Endothelial cell of umbilical vein (primary cell): ENCODE results near the gene AKR7A3. TPM values are rescaled to one million over a fixed set of nuclear protein-coding genes. Genes with fewer than 3 reads are reported as not detected.

Source experiments
- BruUV-seq: library from RNA; stranded (reverse); fragments of 400-500 nt; replicated peaks from 2 replicates; lab custom pipeline; 2021; lab: Mats Ljungman, UMichigan
- CTCF ChIA-PET: fragments of 300-600, 350-600 bp; sonication (Branson Sonifier 250); formaldehyde crosslinking; loops from one replicate; lab custom pipeline; 2021; ENCODE audit warnings: antibody characterized with exemption, inconsistent platforms; lab: Charles Lee
- POLR2A ChIA-PET: fragments of 300-600, 350-600 bp; sonication (Branson Sonifier 250); formaldehyde crosslinking; loops from one replicate; lab custom pipeline; 2021; ENCODE audit warnings: antibody characterized with exemption, inconsistent platforms; lab: Charles Lee
- DNase-seq: peaks from one replicate; pipeline ENCODE4 v3.0.0-alpha.2; 2011; ENCODE audit warnings: low read depth, low spot score
- FAIRE-seq: peaks from 2 replicates; lab custom pipeline; 2011; peaks lifted over from hg19 to GRCh38; lab: Jason Lieb, UNC
- H2AFZ ChIP-seq: 2 replicates; pipeline ENCODE4 v1.6.0; 2012; ENCODE audit warnings: low read depth, low read length, control low read depth, inconsistent platforms
- H3K27ac ChIP-seq: 2 replicates; pipeline ENCODE4 v1.5.1; 2011; ENCODE audit warnings: low read depth, mild to moderate bottlenecking, control low read depth, low read length, moderate library complexity; ENCODE audit not compliant: insufficient read depth
- H3K27me3 ChIP-seq, 2 experiments: 2 replicates each; pipeline versions ENCODE4 v1.6.0 to v1.6.1; 2011; ENCODE audit warnings: low read length in 2 of 2, mixed read lengths in 1 of 2; ENCODE audit not compliant: control insufficient read depth in 2 of 2, insufficient read depth in 2 of 2
- H3K36me3 ChIP-seq, 2 experiments: 2 replicates in 1 of 2; 3 replicates in 1 of 2; pipeline ENCODE4 v1.5.1; 2011; ENCODE audit warnings: low read length in 2 of 2, mild to moderate bottlenecking in 1 of 2, moderate library complexity in 1 of 2; ENCODE audit not compliant: control insufficient read depth in 2 of 2, insufficient read depth in 2 of 2; ENCODE audit errors: extremely low read depth in 1 of 2
- H3K4me1 ChIP-seq: 3 replicates; pipeline ENCODE4 v1.5.1; 2011; ENCODE audit warnings: mild to moderate bottlenecking, low read length; ENCODE audit not compliant: control insufficient read depth, insufficient read depth; ENCODE audit errors: extremely low read depth
- H3K4me2 ChIP-seq: 2 replicates; pipeline ENCODE4 v1.6.1; 2011; ENCODE audit warnings: low read length, control low read depth, mixed read lengths; ENCODE audit not compliant: insufficient read depth
- H3K4me3 ChIP-seq, 3 experiments: fragments of 200-600 bp in 1 of 3; sonication (generic), shearing (Covaris generic) in 1 of 3; replicated peaks in 1 of 3; 2 replicates each; pipeline ENCODE4 v1.5.1; 2011 to 2016; ENCODE audit warnings: control low read depth in 3 of 3, low read length in 3 of 3, mild to moderate bottlenecking in 2 of 3, inconsistent platforms in 1 of 3, low read depth in 1 of 3, moderate library complexity in 1 of 3; ENCODE audit not compliant: insufficient read depth in 1 of 3
- H3K79me2 ChIP-seq: 2 replicates; pipeline ENCODE4 v1.6.0; 2012; ENCODE audit warnings: low read length, inconsistent platforms; ENCODE audit not compliant: control insufficient read depth, insufficient read depth
- H3K9ac ChIP-seq: replicated peaks from 2 replicates; pipeline ENCODE3; 2011; ENCODE audit warnings: low read length, control low read depth; ENCODE audit not compliant: insufficient read depth; ENCODE audit errors: extremely low read depth
- H3K9me1 ChIP-seq: replicated peaks from 3 replicates; pipeline ENCODE4 v1.6.0; 2011; ENCODE audit warnings: mild to moderate bottlenecking, low read length; ENCODE audit not compliant: control insufficient read depth, insufficient read depth; ENCODE audit errors: extremely low read depth
- H3K9me3 ChIP-seq: replicated peaks from 2 replicates; pipeline ENCODE4 v1.5.1; 2012; ENCODE audit warnings: low read length, inconsistent platforms; ENCODE audit not compliant: control insufficient read depth, insufficient read depth
- H4K20me1 ChIP-seq: replicated peaks from 2 replicates; pipeline ENCODE3; 2011; ENCODE audit warnings: mild to moderate bottlenecking, low read length; ENCODE audit not compliant: control insufficient read depth, insufficient read depth; ENCODE audit errors: extremely low read depth
- CTCF ChIP-seq, 2 donors: IDR thresholded peaks; 1 replicate in 1 of 2; 2 replicates in 1 of 2; pipeline ENCODE4 v1.5.1; 2011; ENCODE audit warnings: low read length in 2 of 2, mild to moderate bottlenecking in 2 of 2, moderate library complexity in 2 of 2, control low read depth in 1 of 2, inconsistent platforms in 1 of 2, low read depth in 1 of 2; ENCODE audit not compliant: insufficient read depth in 1 of 2; ENCODE audit errors: extremely low read depth in 1 of 2
- EZH2 ChIP-seq: IDR thresholded peaks from 2 replicates; pipeline ENCODE4 v1.6.1; 2012; ENCODE audit warnings: borderline replicate concordance, low read depth, mild to moderate bottlenecking, moderate library complexity, low read length, inconsistent platforms; ENCODE audit not compliant: severe bottlenecking
- FOS ChIP-seq: IDR thresholded peaks from 2 replicates; pipeline ENCODE4 v1.6.1; 2011; ENCODE audit warnings: mild to moderate bottlenecking, low read length, moderate library complexity, borderline replicate concordance; ENCODE audit not compliant: insufficient read depth
- GATA2 ChIP-seq: IDR thresholded peaks from 2 replicates; pipeline ENCODE4 v1.7.0; 2011; ENCODE audit warnings: low read depth, mild to moderate bottlenecking, moderate library complexity, mixed read lengths, low read length; ENCODE audit not compliant: insufficient read length, insufficient read depth
- JUN ChIP-seq: IDR thresholded peaks from 2 replicates; pipeline ENCODE4 v1.6.1; 2011; ENCODE audit warnings: borderline replicate concordance, low read depth; ENCODE audit not compliant: insufficient read length, insufficient read depth
- MYC ChIP-seq: IDR thresholded peaks from one replicate; pipeline ENCODE4 v1.6.1; 2011; ENCODE audit warnings: mild to moderate bottlenecking, low read depth, low read length
- POLR2A ChIP-seq: IDR thresholded peaks from 2 replicates; pipeline ENCODE4 v1.6.1; 2012; ENCODE audit warnings: low read depth, mild to moderate bottlenecking, control low read depth, low read length
- POLR2AphosphoS5 ChIP-seq: IDR thresholded peaks from 2 replicates; pipeline ENCODE4 v1.6.1; 2012; ENCODE audit warnings: low read depth, mild to moderate bottlenecking, control low read depth, low read length, moderate library complexity; ENCODE audit not compliant: insufficient read depth
- dilution Hi-C: fragments of 300-500 bp; cut with MboI; formaldehyde crosslinking; loops from one replicate; pipeline ENCODE4 v1.15.0; 2019; ENCODE audit warnings: low sequenced_read_pairs; ENCODE audit not compliant: extremely low pct_ligation_motif_present
- intact Hi-C: fragments of 100-400 bp; cut with micrococcal nuclease; formaldehyde crosslinking; loops from one replicate; pipeline ENCODE4 v1.10.0; 2022
- polyA plus RNA-seq, 4 experiments: library from polyadenylated mRNA; depleted of rRNA in 3 of 4; stranded (reverse) in 3 of 4; unstranded in 1 of 4; fragments of >200 nt; gene quantifications; 2 replicates each; pipeline versions ENCODE4 v1.2.1 to v1.2.3, GENCODE V29; 2011 to 2012; ENCODE audit warnings: missing spikeins in 1 of 4
- total RNA-seq: library from RNA; stranded (reverse); gene quantifications from 2 replicates; pipeline ENCODE4 v1.2.3, GENCODE V29; 2021
- TF ChIP-seq, protein P1 (sequence below): IDR thresholded peaks from 2 replicates; pipeline ENCODE4 v1.6.1; 2011; ENCODE audit not compliant: insufficient read depth, insufficient read length

The AKR7A3 gene
- total and polyA plus RNA-seq, 2 donors (not counting 3 experiments of a cell fraction or from before 2014, with no cell fraction given): 0.49 to 0.50 TPM

GRCh38 chr1:19327736-19328135, 39.2 kb upstream of the AKR7A3 start:
- no peak overlapping the region for H3K4me2 ChIP-seq
- no TSS peak for BruUV-seq
- no peaks in the 10 kb centered on the region for H3K9me1 ChIP-seq
- H3K4me1 ChIP-seq: no peaks in the 10 kb centered on the region
- DNase-seq (no peak), FAIRE-seq (no peak)
- H3K9ac ChIP-seq: no peak overlapping the region
- no peak for TF ChIP-seq FOS
- no peak for TF ChIP-seq POLR2AphosphoS5
- no peak for TF ChIP-seq EZH2
- TF ChIP-seq, protein P1, sequence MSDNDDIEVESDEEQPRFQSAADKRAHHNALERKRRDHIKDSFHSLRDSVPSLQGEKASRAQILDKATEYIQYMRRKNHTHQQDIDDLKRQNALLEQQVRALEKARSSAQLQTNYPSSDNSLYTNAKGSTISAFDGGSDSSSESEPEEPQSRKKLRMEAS: no peak
- no peak for TF ChIP-seq GATA2
- TF ChIP-seq CTCF (IDR thresholded peaks at IDR 0.05; ENCODE audit: extremely low read depth in 1 of 2, insufficient read depth in 1 of 2, low read depth in 1 of 2, low read length in 2 of 2): no peak
- TF ChIP-seq POLR2A: no peak
- no peak for TF ChIP-seq JUN
- no peak for TF ChIP-seq MYC
- H3K79me2 ChIP-seq: no peaks in the 10 kb centered on the region
- no peak overlapping the region for H3K27ac ChIP-seq
- H4K20me1 ChIP-seq: no peaks in the 10 kb centered on the region
- H3K36me3 ChIP-seq: peaks cover 4 to 35% of the 10 kb centered on the region in 2 experiments
- ChIA-PET CTCF (interaction anchor here (1.2 kb wide), 1 partner anchor 16 kb away, joined by 3 read pairs; no protein-coding TSS in a partner anchor), POLR2A (no interaction called here)
- no peak overlapping the region for H2AFZ ChIP-seq
- no peaks in the 10 kb centered on the region for H3K27me3 ChIP-seq
- dilution Hi-C loops (no loop called here), intact Hi-C loops (no loop called here)
- no peaks in the 10 kb centered on the region for H3K9me3 ChIP-seq
- no peak overlapping the region for H3K4me3 ChIP-seq
